C4-2B (cell line): Measurements from ENCODE around the gene QSOX1.

Experiments used
- H3K27ac ChIP-seq: fragments of 450-650 bp; 2 replicates; pipeline ENCODE4 v1.5.1; 2017
- ZFX ChIP-seq: fragments of 450-650 bp; IDR thresholded peaks from 2 replicates; pipeline ENCODE4 v1.6.1; 2017
- TF ChIP-seq, protein P1 (sequence below): fragments of 450-650 bp; conservative IDR thresholded peaks from 2 replicates; pipeline ENCODE4 v1.5.1; 2017; ENCODE audit warnings: mild to moderate bottlenecking

QSOX1 gene

DNA sequence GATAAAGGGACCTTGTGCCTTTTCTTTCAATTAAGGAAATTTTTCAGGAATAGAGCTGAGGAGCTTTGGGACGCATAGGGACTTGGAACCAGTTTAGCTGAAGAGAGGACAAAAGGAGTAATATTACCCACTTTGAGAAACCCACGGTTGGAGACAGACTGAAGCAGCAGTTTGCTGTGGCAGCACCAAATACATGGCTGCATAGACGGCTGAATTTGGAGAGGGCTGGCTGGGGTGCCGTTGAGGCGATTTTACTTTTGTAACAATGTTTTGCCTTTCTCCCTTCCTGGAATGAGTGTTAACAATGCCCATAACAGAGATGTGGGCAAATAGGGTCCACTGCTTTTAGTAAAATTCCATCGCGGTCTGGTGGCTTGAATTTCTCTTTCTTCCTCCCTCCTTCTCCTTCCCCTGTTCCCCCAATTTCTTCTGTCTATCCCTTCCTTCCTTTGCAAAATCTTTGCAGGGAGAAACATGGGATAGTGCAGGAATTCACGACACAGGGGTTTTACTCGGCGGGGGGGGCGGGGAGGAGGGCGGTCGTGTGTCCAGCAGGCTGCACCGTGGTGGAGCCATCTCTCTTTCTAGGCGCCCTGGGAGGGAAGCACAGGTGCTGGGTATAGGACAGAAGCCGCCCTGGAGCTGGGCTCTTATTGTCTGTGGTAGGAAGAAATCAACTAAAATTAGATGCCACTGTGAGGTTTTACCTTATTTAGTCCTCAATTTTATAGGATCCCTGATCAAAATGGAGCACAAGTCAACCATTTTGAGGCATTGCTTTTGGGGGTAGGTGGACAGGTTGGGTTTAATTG, 82.2 kb downstream of the QSOX1 start:
- H3K27ac ChIP-seq, result no peak overlapping the region
- TF ChIP-seq, protein P1, sequence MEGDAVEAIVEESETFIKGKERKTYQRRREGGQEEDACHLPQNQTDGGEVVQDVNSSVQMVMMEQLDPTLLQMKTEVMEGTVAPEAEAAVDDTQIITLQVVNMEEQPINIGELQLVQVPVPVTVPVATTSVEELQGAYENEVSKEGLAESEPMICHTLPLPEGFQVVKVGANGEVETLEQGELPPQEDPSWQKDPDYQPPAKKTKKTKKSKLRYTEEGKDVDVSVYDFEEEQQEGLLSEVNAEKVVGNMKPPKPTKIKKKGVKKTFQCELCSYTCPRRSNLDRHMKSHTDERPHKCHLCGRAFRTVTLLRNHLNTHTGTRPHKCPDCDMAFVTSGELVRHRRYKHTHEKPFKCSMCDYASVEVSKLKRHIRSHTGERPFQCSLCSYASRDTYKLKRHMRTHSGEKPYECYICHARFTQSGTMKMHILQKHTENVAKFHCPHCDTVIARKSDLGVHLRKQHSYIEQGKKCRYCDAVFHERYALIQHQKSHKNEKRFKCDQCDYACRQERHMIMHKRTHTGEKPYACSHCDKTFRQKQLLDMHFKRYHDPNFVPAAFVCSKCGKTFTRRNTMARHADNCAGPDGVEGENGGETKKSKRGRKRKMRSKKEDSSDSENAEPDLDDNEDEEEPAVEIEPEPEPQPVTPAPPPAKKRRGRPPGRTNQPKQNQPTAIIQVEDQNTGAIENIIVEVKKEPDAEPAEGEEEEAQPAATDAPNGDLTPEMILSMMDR, result no peak
- no peak for TF ChIP-seq ZFX

DNA sequence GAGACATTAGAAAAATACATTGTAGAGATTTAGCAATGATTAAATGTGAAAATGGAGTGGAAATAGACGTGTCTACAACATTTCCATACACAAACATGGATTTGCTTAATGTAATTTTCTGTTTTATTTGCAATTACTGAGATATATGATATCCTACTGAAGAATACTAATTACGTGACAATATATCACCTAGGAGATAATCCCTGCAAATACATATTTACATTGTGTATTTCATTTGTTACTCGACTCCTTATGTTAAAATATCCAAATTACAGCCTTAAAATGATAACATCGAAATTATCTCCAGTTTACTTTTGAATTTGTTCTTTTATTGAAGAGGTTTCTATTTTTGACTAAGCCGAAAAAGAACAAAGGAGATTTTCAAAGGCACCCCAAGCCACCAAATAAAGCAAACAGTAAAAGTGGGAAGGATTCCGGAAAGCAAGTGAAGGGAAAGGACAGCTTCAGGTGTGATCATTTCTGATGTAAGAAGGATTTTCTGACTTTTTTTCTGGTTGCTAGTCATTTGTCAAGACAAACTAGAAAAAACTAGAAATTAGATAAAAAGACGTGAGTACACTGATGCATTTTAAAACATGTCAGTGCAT, 83.3 kb downstream of the QSOX1 start:
- no peak overlapping the region for H3K27ac ChIP-seq

DNA sequence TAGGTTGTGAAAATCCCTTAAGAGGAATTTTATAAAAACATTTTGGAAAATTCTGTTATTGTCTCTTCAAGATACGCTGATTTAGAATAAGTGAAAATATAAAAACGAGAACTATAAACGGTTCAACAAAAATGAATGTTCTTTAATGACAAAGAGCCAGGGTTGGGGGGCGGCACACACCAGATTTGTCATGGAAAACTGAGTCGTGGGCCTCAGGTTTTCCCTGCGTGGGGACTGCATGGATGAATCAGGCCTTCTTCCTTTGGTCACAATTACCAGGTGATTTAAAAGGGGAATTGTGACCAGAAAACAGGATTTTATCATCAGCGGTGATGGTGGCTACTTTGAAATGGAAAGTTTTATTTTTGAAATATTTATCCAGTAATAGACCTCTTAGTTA, 84.0 kb downstream of the QSOX1 start:
- no peak for TF ChIP-seq ZFX
- TF ChIP-seq, protein P1, result no peak
- H3K27ac ChIP-seq, result no peak overlapping the region

More for the DNA sequence above, 83.3 kb downstream of the QSOX1 start:
- TF ChIP-seq, protein P1, result no peak
- no peak for TF ChIP-seq ZFX

DNA sequence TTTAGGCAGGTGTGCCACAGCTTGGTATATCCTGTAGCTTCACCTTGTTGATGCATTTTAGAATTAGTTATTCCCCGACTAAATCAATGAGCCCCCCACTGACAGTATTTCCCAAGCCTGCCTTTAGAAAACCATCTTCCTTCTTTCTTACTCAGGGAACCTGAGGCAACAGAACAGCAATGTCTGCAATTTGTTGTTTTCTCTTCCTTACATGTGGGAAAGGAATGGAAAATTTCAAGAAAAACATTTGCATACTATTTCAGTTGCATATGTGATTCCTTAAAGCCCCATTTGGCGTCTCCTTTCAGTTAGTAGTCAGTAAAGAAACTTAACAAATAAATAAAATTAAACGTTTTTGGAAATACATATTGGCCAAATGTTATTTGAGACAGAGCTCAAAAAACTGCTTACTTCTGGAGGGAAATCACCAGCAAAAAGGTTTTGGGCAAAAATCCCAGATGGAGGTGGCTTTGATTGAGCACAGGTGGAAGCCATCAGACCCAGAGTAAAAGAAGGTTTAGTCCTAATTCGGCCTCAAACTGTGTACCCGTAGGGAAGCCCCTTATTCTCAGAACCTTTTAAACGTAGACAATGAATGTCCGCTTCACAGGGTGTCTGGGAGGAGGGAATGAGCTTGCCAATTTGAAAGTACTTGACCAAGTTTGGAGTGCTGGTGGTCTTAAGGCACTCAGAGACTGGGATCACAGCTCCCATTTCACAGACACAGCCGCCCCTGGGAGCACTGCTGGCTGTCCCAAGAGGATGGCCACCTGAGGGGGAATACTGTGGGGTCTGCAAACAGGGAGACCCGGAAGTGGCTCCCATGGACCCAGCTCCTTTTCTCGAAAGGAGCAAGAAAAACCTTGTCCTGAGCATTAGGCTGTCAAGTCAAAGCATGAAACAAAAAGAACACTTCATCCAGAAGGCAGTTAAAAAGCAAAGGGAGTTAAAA, 84.8 kb downstream of the QSOX1 start:
- TF ChIP-seq, protein P1, result no peak
- no peak for TF ChIP-seq ZFX
- H3K27ac ChIP-seq, result no peak overlapping the region

DNA sequence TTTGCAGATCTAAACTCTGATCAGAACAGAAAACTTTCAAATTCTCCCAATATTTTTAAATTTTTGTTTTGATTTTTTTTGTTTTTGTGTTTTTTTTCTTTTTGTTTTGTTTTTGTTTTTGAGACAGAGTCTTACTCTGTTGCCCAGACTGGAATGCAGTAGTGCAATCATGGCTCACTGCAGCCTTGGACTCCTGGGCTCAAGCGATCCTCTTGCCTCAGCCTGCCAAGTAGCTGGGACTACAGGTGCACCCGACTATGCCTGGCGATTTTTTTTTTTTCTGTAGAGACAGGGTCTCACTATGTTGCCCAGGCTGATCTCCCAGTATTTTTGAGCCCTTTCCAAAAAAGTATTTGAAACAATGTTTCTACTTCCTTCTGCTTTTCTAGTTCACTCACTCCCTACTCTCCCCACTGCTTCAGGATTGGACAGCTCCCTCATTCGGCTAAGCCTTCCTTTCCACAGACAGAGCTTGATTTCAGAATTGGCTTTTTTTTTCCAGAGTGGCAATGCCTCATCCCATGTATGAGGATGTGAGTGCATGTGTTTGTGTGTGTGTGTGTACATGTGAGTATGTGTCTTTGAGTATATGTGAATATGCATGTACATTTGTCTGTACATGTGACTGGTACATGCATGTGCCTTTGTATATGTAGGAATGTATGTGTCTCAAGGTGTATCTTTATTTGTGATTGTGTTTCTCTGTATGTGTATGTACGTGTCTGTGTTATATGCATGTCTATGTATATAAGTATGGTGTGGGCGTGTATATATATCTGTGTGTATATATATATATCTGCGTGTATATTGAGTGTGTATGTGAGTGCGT, 87.3 kb downstream of the QSOX1 start:
- no peak for TF ChIP-seq ZFX
- TF ChIP-seq, protein P1, result no peak
- no peak overlapping the region for H3K27ac ChIP-seq

DNA sequence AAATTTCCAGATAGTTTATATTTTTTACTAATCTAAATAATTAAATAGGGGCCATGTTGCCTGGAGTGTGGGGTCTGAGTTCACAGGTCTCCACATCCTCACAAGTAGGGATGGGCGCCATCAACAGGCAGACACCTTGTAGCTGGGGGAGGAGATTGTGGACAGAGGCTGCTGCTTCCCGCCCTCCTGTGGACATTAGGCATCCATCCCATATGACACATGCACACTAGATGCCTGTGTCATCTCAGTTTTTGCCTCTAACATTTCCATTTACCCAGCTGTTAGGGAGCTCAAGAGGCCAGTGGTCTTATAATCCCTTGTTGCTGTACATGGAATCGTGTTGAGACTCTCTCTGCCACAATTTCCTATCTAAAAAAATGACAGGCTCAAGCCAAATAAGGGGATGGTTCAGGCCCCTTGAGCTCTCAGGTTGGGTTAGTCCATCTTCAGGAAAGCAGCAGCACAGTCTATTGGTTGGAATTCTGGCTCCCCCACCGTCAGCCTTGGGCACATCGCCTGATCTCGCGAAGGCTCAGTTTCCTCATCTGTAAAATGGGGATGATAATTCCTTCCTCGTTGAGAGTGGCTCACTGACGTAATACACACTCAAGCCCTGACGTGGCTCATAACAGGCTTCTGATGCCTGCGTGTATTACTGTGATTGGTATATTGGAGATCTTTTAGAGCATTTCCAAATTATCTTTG, 89.0 kb downstream of the QSOX1 start:
- TF ChIP-seq, protein P1, result no peak
- TF ChIP-seq ZFX, result no peak
- no peak overlapping the region for H3K27ac ChIP-seq
